BLaER1 treated with 17β-estradiol and CSF1 and Interleukin-3, amounts not matched to agents 10 nM and 100 nM (cell line): ENCODE results near the gene MBD3L2B.
"Not testable (repeated sequence)": the region's sequence is repeated elsewhere in the genome, so short reads cannot be mapped to it uniquely, and the experiment has no call there.

Experiments used
- H3K27ac ChIP-seq, 11 experiments: shearing (Covaris generic); formaldehyde crosslinking; 2 replicates each; pipeline ENCODE4 v1.8.1; 2022
- H3K27me3 ChIP-seq, 11 experiments: shearing (Covaris generic); formaldehyde crosslinking; 2 replicates each; pipeline ENCODE4 v1.8.1; 2022
- H3K36me3 ChIP-seq, 11 experiments: shearing (Covaris generic); formaldehyde crosslinking; 2 replicates each; pipeline ENCODE4 v1.8.1; 2022
- H3K4me1 ChIP-seq, 10 experiments: shearing (Covaris generic); formaldehyde crosslinking; 2 replicates each; pipeline ENCODE4 v1.8.1; 2022
- H3K4me2 ChIP-seq, 11 experiments: shearing (Covaris generic); formaldehyde crosslinking; 2 replicates each; pipeline ENCODE4 v1.8.1; 2022
- H3K4me3 ChIP-seq, 10 experiments: shearing (Covaris generic); formaldehyde crosslinking; 2 replicates each; pipeline ENCODE4 v1.8.1; 2022
- H3K9ac ChIP-seq, 11 experiments: shearing (Covaris generic); formaldehyde crosslinking; 2 replicates each; pipeline ENCODE4 v1.8.1; 2022
- H3K9me3 ChIP-seq, 11 experiments: shearing (Covaris generic); formaldehyde crosslinking; replicated peaks in 1 of 11; 2 replicates each; pipeline ENCODE4 v1.8.1; 2022
- H4K20me1 ChIP-seq, 11 experiments: shearing (Covaris generic); formaldehyde crosslinking; 2 replicates each; pipeline ENCODE4 v1.8.1; 2022
- Cebpa-rat ChIP-seq, 11 experiments: shearing (Covaris generic); IDR thresholded peaks; 2 replicates each; pipeline ENCODE4 v1.8.1; 2022

Gene MBD3L2B

DNA sequence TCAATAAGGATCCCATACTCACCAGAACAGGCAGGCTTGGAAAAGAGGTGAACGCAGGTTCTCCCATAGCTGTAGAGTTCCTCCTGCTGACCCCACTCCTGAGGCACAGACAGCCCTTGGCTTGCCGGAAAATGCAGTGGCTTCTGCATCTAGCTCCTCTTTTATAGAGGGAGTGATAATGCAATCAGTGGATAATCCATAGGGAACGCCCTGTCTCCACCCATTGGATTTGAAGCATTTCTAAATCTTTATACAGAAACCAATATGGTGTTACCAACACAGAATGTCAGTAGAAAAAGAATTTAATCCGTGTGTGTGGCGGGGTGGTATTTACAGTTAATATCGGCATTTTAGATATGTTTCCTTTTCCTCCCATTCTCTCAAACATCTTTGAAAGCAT, at the start of gene MBD3L2B:
MBD3L2B (minus strand) TSS at position 101 of the 400 bp plus-strand sequence; CDS start at position 67, 34 bp downstream.
- not testable (repeated sequence) for H3K27me3 ChIP-seq, H3K4me3 ChIP-seq, H3K4me1 ChIP-seq, H4K20me1 ChIP-seq, H3K9ac ChIP-seq, H3K36me3 ChIP-seq, H3K27ac ChIP-seq, H3K9me3 ChIP-seq, H3K4me2 ChIP-seq

DNA sequence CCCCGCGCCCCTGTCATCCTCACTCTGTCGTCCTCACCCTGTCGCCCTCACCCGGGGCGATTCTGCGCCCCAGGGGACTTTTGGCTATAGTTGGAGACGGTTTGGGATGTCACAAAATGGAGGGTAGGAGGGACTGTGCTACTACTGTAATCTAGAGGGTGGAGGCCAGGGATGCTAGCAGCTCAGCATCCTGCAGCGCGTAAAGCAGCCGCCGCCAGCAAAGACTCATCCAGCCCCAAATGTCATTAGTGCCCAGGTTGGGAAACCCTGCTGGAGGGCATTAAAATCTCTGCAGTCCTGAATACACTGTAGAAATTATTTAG, 48.6 kb upstream of the MBD3L2B start:
- Histone ChIP-seq H4K20me1 (peaks cover 0 to 18% (median 0%) of the 10 kb centered on the region in 11 experiments; a peak in 5 of 22 replicates), H3K36me3 (peaks cover 43 to 45% (median 44%) of the 10 kb centered on the region in 11 experiments), H3K4me3 (peak overlapping the region; percentile 79 to 95 (median 90)), H3K4me1 (peaks cover 9 to 19% (median 13%) of the 10 kb centered on the region in 10 experiments), H3K4me2 (peak overlapping the region; percentile 82 to 98 (median 91)), H3K9me3 (peaks cover 0 to 23% (median 3%) of the 10 kb centered on the region in 11 experiments; a peak in 13 of 22 replicates), H3K9ac (peak overlapping the region; percentile 80 to 94 (median 90)), H3K27ac (peak overlapping the region; percentile 80 to 93 (median 89)), H3K27me3 (no peaks in the 10 kb centered on the region)
- TF ChIP-seq Cebpa-rat (IDR thresholded peaks at IDR 0.05), result no peak

DNA sequence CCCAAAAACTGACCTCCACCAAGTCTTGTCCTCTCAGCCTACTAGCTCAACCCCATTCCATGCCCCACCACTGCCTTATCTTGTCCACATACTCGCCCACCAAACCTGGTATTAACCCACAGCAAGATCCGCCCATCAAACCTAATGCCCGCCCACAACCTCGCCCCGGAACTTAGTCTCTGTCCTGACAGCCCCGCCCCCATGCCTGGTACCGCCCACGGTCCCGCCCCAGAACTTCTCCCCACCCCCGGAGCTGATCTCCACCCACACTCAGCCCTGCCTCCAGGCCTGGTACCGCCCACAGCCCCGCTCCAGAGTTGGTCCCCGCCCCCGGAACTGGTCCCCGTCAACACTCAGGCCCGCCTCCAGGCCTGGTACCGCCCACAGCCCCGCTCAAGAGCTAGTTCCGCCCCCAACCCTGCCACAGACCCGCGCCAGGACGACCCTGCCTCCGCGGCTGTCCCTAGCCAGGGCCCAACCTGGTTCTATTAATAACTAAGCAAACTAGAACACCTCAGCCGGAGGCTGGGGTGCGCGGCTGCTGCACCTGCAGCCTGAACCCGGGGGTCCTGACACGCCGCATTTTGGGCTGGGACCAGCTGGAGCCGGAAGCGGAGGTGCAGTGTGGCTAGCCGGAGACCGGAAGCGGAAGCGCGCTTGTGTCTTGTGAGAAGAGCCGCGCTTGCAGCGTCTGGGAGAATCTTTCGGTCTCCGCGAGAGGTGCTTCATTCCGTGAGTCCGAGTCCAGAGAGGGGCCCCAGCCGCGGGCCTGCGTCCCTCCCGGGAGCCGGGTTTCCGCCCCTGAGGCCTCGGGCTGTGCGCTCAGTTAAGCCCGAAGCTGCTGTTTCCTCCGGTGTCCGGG, 48.0 kb upstream of the MBD3L2B start, which contains the start of gene ZNF557:
ZNF557 (plus strand) TSS at position 662 of the 862 bp plus-strand sequence. CDS start 5,372 bp downstream, outside the sequence.
- no peak for TF ChIP-seq Cebpa-rat (IDR thresholded peaks at IDR 0.05)
- no peaks in the 10 kb centered on the region for H3K27me3 ChIP-seq

DNA sequence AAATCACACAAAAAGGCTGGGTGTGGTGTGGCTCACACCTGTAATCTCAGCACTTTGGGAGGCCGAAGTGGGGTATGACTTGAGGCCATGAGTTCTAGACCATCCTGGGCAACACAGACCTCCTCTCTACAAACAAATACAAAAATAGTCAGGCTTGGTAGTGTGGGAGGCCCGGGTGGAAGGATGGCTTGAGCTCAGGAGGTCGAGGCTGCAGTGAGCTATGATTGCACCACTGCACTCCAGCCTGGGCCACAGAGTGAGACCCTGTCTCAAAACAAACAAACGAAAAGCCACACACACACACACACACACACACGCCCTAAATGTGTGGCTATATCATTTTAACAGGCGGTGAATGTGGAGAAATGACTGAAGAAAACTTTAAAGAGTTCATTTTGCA, 47.4 kb upstream of the MBD3L2B start:
- peaks cover 0 to 18% (median 0%) of the 10 kb centered on the region in 11 experiments; a peak in 5 of 22 replicates for H4K20me1 ChIP-seq
- peaks cover 9 to 19% (median 13%) of the 10 kb centered on the region in 10 experiments for H3K4me1 ChIP-seq
- no peak for TF ChIP-seq Cebpa-rat (IDR thresholded peaks at IDR 0.05)
- H3K27me3 ChIP-seq, result no peaks in the 10 kb centered on the region
- H3K9ac ChIP-seq, result no peak overlapping the region
- peaks cover 0 to 11% (median 0%) of the 10 kb centered on the region in 11 experiments; a peak in 4 of 22 replicates for H3K9me3 ChIP-seq
- H3K36me3 ChIP-seq, result peaks cover 30 to 32% (median 31%) of the 10 kb centered on the region in 11 experiments
- peak overlapping the region in 2 of 11 experiments; percentile 10 to 36; a peak in 1 of 22 replicates for H3K27ac ChIP-seq
- H3K4me2 ChIP-seq, result peak overlapping the region in 10 of 11 experiments; percentile 20 to 67 (median 34); a peak in 12 of 22 replicates
- H3K4me3 ChIP-seq, result peak overlapping the region in 7 of 10 experiments; percentile 6 to 95 (median 91); a peak in 8 of 20 replicates

More for the DNA sequence above, 48.0 kb upstream of the MBD3L2B start, which contains the start of gene ZNF557:
- Histone ChIP-seq H3K4me1 (peaks cover 9 to 19% (median 13%) of the 10 kb centered on the region in 10 experiments), H3K4me2 (peak within 1 kb of the TSS; percentile 82 to 98 (median 91)), H3K36me3 (peaks cover 37 to 39% (median 38%) of the 10 kb centered on the region in 11 experiments), H3K9ac (peak within 1 kb of the TSS; percentile 80 to 94 (median 90)), H4K20me1 (peaks cover 0 to 18% (median 0%) of the 10 kb centered on the region in 11 experiments; a peak in 5 of 22 replicates), H3K27ac (peak within 1 kb of the TSS; percentile 80 to 93 (median 89)), H3K9me3 (peaks cover 0 to 17% (median 0%) of the 10 kb centered on the region in 11 experiments; a peak in 4 of 22 replicates), H3K4me3 (peak within 1 kb of the TSS; percentile 79 to 95 (median 90))

DNA sequence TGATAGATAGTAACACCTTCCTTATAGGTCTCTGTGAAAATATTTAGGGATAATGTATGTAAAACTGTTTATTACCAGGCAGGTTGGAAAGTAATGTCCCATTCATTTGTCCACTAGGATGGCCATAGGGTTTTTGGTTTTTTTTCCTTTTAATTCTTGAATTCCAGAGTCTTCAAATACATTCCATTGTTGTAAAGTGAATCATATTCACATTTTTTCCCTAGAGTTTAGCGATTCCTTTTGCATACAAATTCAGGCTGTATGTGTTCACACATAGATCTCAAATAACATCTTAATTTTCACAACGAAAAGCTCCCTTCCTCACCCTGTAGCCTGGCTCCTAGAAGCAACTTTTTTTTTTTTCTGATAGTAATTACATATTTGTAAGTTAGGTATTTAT, 46.5 kb upstream of the MBD3L2B start:
- no peak for TF ChIP-seq Cebpa-rat (IDR thresholded peaks at IDR 0.05)
- H3K9me3 ChIP-seq, result peaks cover 0 to 10% (median 0%) of the 10 kb centered on the region in 11 experiments; a peak in 3 of 22 replicates
- peaks cover 21 to 23% (median 23%) of the 10 kb centered on the region in 11 experiments for H3K36me3 ChIP-seq
- no peak overlapping the region for H3K9ac ChIP-seq
- peaks cover 9 to 19% (median 13%) of the 10 kb centered on the region in 10 experiments for H3K4me1 ChIP-seq
- no peaks in the 10 kb centered on the region for H3K27me3 ChIP-seq
- H3K4me2 ChIP-seq, result no peak overlapping the region
- H3K4me3 ChIP-seq, result no peak overlapping the region
- peaks cover 0 to 17% (median 0%) of the 10 kb centered on the region in 11 experiments; a peak in 5 of 22 replicates for H4K20me1 ChIP-seq
- no peak overlapping the region for H3K27ac ChIP-seq

DNA sequence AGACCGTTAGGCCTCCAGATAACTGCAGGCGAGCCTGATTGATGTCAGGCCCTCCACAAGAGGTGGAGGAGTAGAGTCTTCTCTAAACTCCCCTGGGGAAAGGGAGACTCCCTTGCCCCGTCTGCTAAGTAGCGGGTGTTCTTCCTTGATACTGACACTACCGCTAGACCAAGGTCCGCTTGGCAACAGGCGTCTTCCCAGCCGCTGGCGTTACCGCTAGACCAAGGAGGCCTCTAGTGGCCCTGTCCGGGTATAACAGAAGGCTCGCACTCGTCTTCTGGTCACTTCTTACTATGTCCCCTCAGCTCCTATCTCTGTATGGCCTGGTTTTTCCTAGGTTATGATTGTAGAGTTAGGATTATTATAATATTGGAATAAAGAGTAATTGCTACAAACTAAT, 45.9 kb upstream of the MBD3L2B start:
- H3K27ac ChIP-seq, H3K4me3 ChIP-seq, H3K27me3 ChIP-seq, H3K9ac ChIP-seq, H3K9me3 ChIP-seq, H3K4me2 ChIP-seq: not testable (repeated sequence)
- H3K36me3 ChIP-seq, result peaks cover 15 to 17% (median 17%) of the 10 kb centered on the region in 11 experiments
- peaks cover 9 to 19% (median 13%) of the 10 kb centered on the region in 10 experiments for H3K4me1 ChIP-seq
- peaks cover 0 to 12% (median 0%) of the 10 kb centered on the region in 11 experiments; a peak in 5 of 22 replicates for H4K20me1 ChIP-seq

DNA sequence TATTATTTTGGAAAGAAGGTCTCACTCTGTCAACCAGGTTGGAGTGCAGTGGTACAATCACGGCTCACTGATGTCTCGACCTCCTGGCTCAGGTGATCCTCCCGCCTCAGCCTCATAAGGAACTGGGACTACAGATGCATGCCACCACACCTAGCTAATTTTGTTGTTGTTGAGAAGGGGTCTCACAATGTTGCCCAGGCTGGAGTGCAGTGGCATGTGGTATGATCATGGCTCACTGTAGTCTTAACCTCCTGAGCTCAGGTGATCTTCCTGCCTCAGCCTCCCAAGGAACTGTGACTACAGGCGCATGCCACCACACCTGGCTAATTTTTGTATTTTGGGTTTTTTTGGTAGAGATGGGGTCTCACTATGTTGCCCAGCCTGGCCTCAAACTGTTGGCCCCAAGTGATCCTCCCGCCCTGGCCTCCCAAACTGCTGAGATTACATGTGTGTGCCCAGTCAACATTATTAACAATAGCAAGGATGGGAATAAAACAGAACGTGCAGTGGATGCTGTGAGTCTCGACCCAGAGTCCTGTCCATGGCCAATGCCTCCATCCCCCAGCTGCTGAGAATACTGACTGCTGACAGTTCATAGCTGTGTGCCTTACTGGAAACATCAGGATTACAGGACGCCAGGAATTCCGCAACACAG, 42.7 kb upstream of the MBD3L2B start:
- no peak overlapping the region for H3K27ac ChIP-seq
- H3K4me2 ChIP-seq, result no peak overlapping the region
- H3K36me3 ChIP-seq, result no peaks in the 10 kb centered on the region
- H3K4me1 ChIP-seq, result peaks cover 0 to 6% (median 0%) of the 10 kb centered on the region in 10 experiments; a peak in 3 of 20 replicates
- no peaks in the 10 kb centered on the region for H3K27me3 ChIP-seq
- TF ChIP-seq Cebpa-rat (IDR thresholded peaks at IDR 0.05), result no peak
- H3K9ac ChIP-seq, result no peak overlapping the region
- no peaks in the 10 kb centered on the region for H4K20me1 ChIP-seq
- peaks cover 0 to 7% (median 0%) of the 10 kb centered on the region in 11 experiments; a peak in 2 of 22 replicates for H3K9me3 ChIP-seq
- H3K4me3 ChIP-seq, result no peak overlapping the region

DNA sequence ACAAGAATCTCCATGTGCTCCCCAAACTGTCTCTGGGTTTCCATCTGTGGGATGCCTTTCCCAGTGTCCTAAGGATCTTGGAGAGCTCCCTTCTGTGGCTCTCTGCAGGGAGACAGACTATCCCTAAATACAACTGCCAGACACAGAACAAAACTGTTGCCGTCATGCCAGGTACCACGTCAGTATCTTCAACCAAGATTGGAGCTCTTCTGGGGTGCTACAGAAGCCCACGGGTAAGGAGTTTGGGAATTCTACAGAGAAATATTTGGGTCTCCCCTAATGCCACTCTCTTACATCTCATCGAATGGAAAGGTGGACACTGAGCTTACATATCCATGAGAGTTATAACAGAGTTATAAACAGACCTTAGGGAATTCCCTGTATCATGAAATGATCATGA, 42.1 kb upstream of the MBD3L2B start:
- Histone ChIP-seq H3K27me3 (no peaks in the 10 kb centered on the region), H3K36me3 (no peaks in the 10 kb centered on the region), H3K27ac (no peak overlapping the region), H3K4me3 (no peak overlapping the region), H3K4me1 (peaks cover 0 to under 1% (median 0%) of the 10 kb centered on the region in 10 experiments; a peak in 1 of 20 replicates), H3K9ac (no peak overlapping the region), H3K4me2 (no peak overlapping the region), H4K20me1 (no peaks in the 10 kb centered on the region), H3K9me3 (peaks cover 0 to 7% (median 0%) of the 10 kb centered on the region in 11 experiments; a peak in 2 of 22 replicates)
- no peak for TF ChIP-seq Cebpa-rat (IDR thresholded peaks at IDR 0.05)

DNA sequence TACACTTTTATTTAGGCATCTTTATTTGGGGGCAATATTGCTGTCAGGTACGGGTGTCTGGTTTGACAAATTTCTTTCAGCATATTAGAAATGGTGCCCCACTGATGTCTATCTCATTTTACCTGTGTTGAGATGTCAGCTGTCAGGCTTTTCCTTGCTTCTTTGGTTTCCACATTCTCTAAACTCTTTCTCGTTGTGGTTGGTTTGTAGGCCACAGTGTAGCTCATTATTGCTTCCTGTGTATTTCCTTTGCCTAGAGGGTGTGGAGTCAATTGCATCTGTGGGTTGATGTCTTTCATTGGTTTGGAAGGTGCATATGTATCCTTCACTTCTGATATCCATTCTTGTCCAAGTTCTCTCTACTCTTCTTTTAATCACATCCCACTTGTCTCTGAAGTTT, 38.7 kb upstream of the MBD3L2B start:
- H3K9me3 ChIP-seq, H3K27ac ChIP-seq, H4K20me1 ChIP-seq, H3K36me3 ChIP-seq, H3K4me3 ChIP-seq, H3K27me3 ChIP-seq, H3K4me2 ChIP-seq, H3K9ac ChIP-seq, H3K4me1 ChIP-seq: not testable (repeated sequence)

DNA sequence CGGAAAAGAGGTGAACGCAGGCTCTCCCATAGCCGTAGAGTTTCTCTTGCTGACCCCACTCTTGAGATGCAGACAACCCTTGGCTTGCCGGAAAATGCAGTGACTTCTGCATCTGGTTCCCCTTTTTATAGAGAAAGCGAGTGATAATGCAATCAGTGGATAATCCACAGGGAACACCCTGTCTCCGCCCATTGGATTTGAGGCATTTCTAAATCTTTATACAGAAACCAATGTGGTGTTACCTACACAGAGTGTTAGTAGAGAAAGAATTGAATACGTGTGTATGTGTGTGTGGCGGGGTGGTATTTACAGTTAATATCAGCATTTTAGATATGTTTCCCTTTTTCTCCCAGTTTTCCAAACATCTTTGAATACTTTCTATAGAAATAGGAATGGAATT, 37.3 kb upstream of the MBD3L2B start, which contains the start of gene MBD3L3:
MBD3L3 (minus strand) TSS at position 101 of the 400 bp plus-strand sequence; CDS start at position 30, 71 bp downstream.
- not testable (repeated sequence) for H3K4me3 ChIP-seq, H3K4me1 ChIP-seq, H3K36me3 ChIP-seq, H3K4me2 ChIP-seq, H3K27me3 ChIP-seq, H3K9me3 ChIP-seq, H3K27ac ChIP-seq, H4K20me1 ChIP-seq, H3K9ac ChIP-seq

DNA sequence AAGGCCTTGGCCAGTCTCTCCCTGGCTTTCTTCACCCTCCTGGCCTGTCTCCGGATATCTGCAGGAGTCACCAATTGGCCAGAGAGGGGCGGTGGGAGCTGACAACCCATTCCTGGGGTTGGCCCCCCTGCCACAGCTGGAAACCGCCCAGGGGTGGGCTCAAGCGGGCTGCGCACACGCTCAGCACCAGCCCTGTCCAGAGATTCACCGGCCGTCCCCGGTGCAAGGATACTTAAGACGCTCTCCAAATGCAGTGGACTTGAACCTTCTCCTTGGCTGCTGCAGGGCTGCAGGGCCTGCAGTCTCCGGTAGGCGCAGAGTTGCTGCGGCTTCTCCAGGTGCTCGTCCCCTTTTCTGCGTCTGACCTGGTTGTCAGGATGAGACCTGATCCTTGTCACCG, 35.1 kb upstream of the MBD3L2B start:
- H4K20me1 ChIP-seq, result not testable (repeated sequence)

DNA sequence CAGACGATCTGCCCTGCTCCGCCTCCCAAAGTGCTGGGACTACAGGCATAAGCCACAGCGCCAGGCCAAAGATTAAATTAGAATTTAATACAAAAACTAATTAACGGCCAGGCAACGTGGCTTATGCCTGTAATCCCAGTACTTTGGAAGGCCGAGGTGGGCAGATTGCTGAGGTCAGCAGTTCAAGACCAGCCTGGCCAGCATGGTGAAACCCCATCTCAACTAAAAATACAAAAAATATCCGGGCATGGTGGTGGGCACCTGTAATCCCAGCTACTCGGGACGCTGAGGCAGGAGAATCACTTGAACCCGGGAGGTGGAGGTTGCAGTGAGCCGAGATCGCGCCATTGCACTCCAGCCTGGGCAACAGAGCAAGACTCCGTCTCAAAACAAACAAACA, 34.4 kb upstream of the MBD3L2B start:
- not testable (repeated sequence) for H3K4me2 ChIP-seq, H3K4me1 ChIP-seq, H4K20me1 ChIP-seq, H3K9ac ChIP-seq, H3K9me3 ChIP-seq, H3K27ac ChIP-seq, H3K36me3 ChIP-seq, H3K27me3 ChIP-seq, H3K4me3 ChIP-seq

More for the DNA sequence above, 35.1 kb upstream of the MBD3L2B start:
- not testable (repeated sequence) for H3K4me2 ChIP-seq, H3K9ac ChIP-seq, H3K27me3 ChIP-seq, H3K9me3 ChIP-seq, H3K36me3 ChIP-seq, H3K4me1 ChIP-seq, H3K27ac ChIP-seq, H3K4me3 ChIP-seq
